OCI-LY7 (cell line): ENCODE measurements around the gene TRIP6.

ENCODE experiments used
- CTCF ChIP-seq: fragments of 200-600 bp; sonication (generic); conservative IDR thresholded peaks from 2 replicates; pipeline ENCODE4 v1.5.1; 2014; ENCODE audit warnings: mild to moderate bottlenecking, antibody characterized with exemption, low read length, moderate library complexity, mixed read lengths
- EZH2phosphoT487 ChIP-seq: fragments of 200-600 bp; sonication (generic); IDR thresholded peaks from 2 replicates; pipeline ENCODE4 v1.6.1; 2018; ENCODE audit warnings: low read depth, borderline replicate concordance, mild to moderate bottlenecking, mixed run types, antibody characterized with exemption, low read length, moderate library complexity, mixed read lengths

- TF ChIP-seq CTCF: no peak
- no peak for TF ChIP-seq EZH2phosphoT487
These were observed 7.6 kb downstream of the TRIP6 start, which contains the start of gene SRRT for GRCh38 chr7:100874577-100875355.
